CD4-positive, alpha-beta T cell treated with Interleukin-6 for 4 hours (primary cell): ENCODE measurements around the gene CAND2.
"Not testable (repeated sequence)": the region's sequence is repeated elsewhere in the genome, so short reads cannot be mapped to it uniquely, and the experiment has no call there.

ENCODE experiments used
- DNase-seq: peaks from one replicate; pipeline ENCODE4 v3.0.0-alpha.2; 2020; ENCODE audit warnings: mixed read lengths

CAND2 gene

GRCh38 chr3:12832350-12833221 is 36.1 kb downstream of the CAND2 start:
- no peak for DNase-seq

- DNase-seq = no peak
Measured at GRCh38 chr3:12833222-12834161, 37.0 kb downstream of the CAND2 start.

GRCh38 chr3:12835052-12835665 is 38.7 kb downstream of the CAND2 start:
- DNase-seq = no peak

- no peak for DNase-seq
Measured at GRCh38 chr3:12837295-12837986, 41.0 kb downstream of the CAND2 start.

GRCh38 chr3:12838179-12838965 is 41.9 kb downstream of the CAND2 start:
- DNase-seq = no peak

- no peak for DNase-seq
Measured at GRCh38 chr3:12839156-12839946, 42.9 kb downstream of the CAND2 start.

- not testable (repeated sequence) for DNase-seq
Measured at GRCh38 chr3:12840148-12840547, 43.7 kb downstream of the CAND2 start.

GRCh38 chr3:12840591-12841148 is 44.2 kb downstream of the CAND2 start:
- no peak for DNase-seq

GRCh38 chr3:12841149-12841969 is 44.9 kb downstream of the CAND2 start, which contains the start of gene RPL32:
Gene RPL32 (minus strand): TSS chr3:12841565. CDS start chr3:12840237, 1,328 bp downstream.
- DNase-seq = peak; percentile 85

GRCh38 chr3:12841970-12842328 is 45.5 kb downstream of the CAND2 start:
- DNase-seq = no peak

- DNase-seq = no peak
Measured at GRCh38 chr3:12842469-12842868, 46.0 kb downstream of the CAND2 start.

GRCh38 chr3:12845811-12846210 is 49.3 kb downstream of the CAND2 start:
- DNase-seq = no peak

- no peak for DNase-seq
Measured at GRCh38 chr3:12852201-12852600, 55.7 kb downstream of the CAND2 start.

- DNase-seq = not testable (repeated sequence)
Measured at GRCh38 chr3:12853847-12854246, 57.4 kb downstream of the CAND2 start.

- no peak for DNase-seq
Measured at GRCh38 chr3:12854565-12854964, 58.1 kb downstream of the CAND2 start.

GRCh38 chr3:12856626-12857025 is 60.1 kb downstream of the CAND2 start:
- DNase-seq = no peak

GRCh38 chr3:12859840-12860239 is 63.4 kb downstream of the CAND2 start:
- DNase-seq = no peak

GRCh38 chr3:12861611-12862010 is 65.1 kb downstream of the CAND2 start:
- no peak for DNase-seq

GRCh38 chr3:12862387-12862786 is 65.9 kb downstream of the CAND2 start:
- no peak for DNase-seq

GRCh38 chr3:12865271-12865670 is 68.8 kb downstream of the CAND2 start:
- no peak for DNase-seq
